ENCODE data around the gene CELF4. TPM values are rescaled to one million over a fixed set of nuclear protein-coding genes. Genes with fewer than 3 reads are reported as not detected.

CELF4 gene
- total and polyA plus RNA-seq, 10 of the 15 experiments (the other 5 are each of a cell fraction or from before 2014, with no cell fraction given) = 0.03 to 0.32 TPM; not detected in 8

GRCh38 chr18:37280701-37281393 is 284.8 kb downstream of the CELF4 start:
- FAIRE-seq (no peak), DNase-seq (ENCODE audit: low read depth, low spot score) (no peak), ATAC-seq (no peak)
- no TSS peak for BruUV-seq (replicated peaks)
- ChIA-PET RAD21 (ENCODE audit: unreplicated experiment) (no interaction called here), CTCF (no interaction called here), SMC1A (ENCODE audit: uncharacterized antibody, unreplicated experiment) (no interaction called here), POLR2A (no interaction called here)
- Histone ChIP-seq H3K4me1 (ENCODE audit: control insufficient read depth, insufficient read depth, low read length) (no peaks in the 10 kb centered on the region), H3K27ac (ENCODE audit: control insufficient read depth, insufficient read depth) (no peak overlapping the region), H3K9me3 (replicated peaks; ENCODE audit: control insufficient read depth, insufficient read depth, low read length) (no peaks in the 10 kb centered on the region), H3K27me3 (replicated peaks in 1 of 2; ENCODE audit: control insufficient read depth in 2 of 2, insufficient read depth in 2 of 2, low read length in 1 of 2) (no peaks in the 10 kb centered on the region), H2AFZ (ENCODE audit: control insufficient read depth, low read depth, low read length) (no peak overlapping the region), H3K79me2 (ENCODE audit: control insufficient read depth, insufficient read depth, low read length) (no peaks in the 10 kb centered on the region), H4K20me1 (ENCODE audit: control insufficient read depth, insufficient read depth) (no peaks in the 10 kb centered on the region), H3K9ac (ENCODE audit: control insufficient read depth, insufficient read depth, low read length) (no peak overlapping the region), H3K36me3 (ENCODE audit: control insufficient read depth in 2 of 2, insufficient read depth in 2 of 2, low read length in 1 of 2) (no peaks in the 10 kb centered on the region), H3K4me2 (ENCODE audit: control insufficient read depth, insufficient read depth) (no peak overlapping the region), H3K4me3 (no peak overlapping the region)
- TF ChIP-seq IKZF1 (conservative IDR thresholded peaks at IDR 0.05) = no peak
- no peak for TF ChIP-seq STAT1 (conservative IDR thresholded peaks at IDR 0.05)
- no peak for TF ChIP-seq TAF1 (IDR thresholded peaks at IDR 0.05; ENCODE audit: borderline replicate concordance, low read depth, low read length)
- intact Hi-C loops (cut with micrococcal nuclease; ENCODE audit: unreplicated experiment) = no loop called here
- 2% methylated on average over 11 of the region's 11 CpGs for WGBS (ENCODE audit: insufficient coverage, insufficient replicate concordance, low lambda C conversion rate, missing lambda C conversion rate)
- in situ Hi-C loops (cut with MboI) = no loop called here

GRCh38 chr18:37277804-37278203 is 287.8 kb downstream of the CELF4 start:
- Histone ChIP-seq H3K27ac (ENCODE audit: control insufficient read depth, insufficient read depth) (no peak overlapping the region), H3K9me3 (replicated peaks; ENCODE audit: control insufficient read depth, insufficient read depth, low read length) (no peaks in the 10 kb centered on the region; the same call in 2 of the 3 replicates), H3K4me2 (ENCODE audit: control insufficient read depth, insufficient read depth) (no peak overlapping the region), H4K20me1 (ENCODE audit: control insufficient read depth, insufficient read depth) (no peaks in the 10 kb centered on the region), H2AFZ (ENCODE audit: control insufficient read depth, low read depth, low read length) (no peak overlapping the region), H3K9ac (ENCODE audit: control insufficient read depth, insufficient read depth, low read length) (no peak overlapping the region), H3K4me3 (no peak overlapping the region), H3K27me3 (replicated peaks in 1 of 2; ENCODE audit: control insufficient read depth in 2 of 2, insufficient read depth in 2 of 2, low read length in 1 of 2) (no peaks in the 10 kb centered on the region; a peak in 2 of 4 replicates), H3K36me3 (ENCODE audit: control insufficient read depth in 2 of 2, insufficient read depth in 2 of 2, low read length in 1 of 2) (no peaks in the 10 kb centered on the region), H3K79me2 (ENCODE audit: control insufficient read depth, insufficient read depth, low read length) (no peaks in the 10 kb centered on the region), H3K4me1 (ENCODE audit: control insufficient read depth, insufficient read depth, low read length) (no peaks in the 10 kb centered on the region)
- intact Hi-C loops (cut with micrococcal nuclease; ENCODE audit: unreplicated experiment) = no loop called here
- CTCF ChIA-PET = no interaction called here
- WGBS (ENCODE audit: insufficient coverage, insufficient replicate concordance, low lambda C conversion rate, missing lambda C conversion rate) = 17% methylated on average over 10 of the region's 10 CpGs
- FAIRE-seq (no peak), DNase-seq (ENCODE audit: low read depth, low spot score) (no peak), ATAC-seq (no peak)
- POLR2A ChIA-PET = no interaction called here
- BruUV-seq (replicated peaks) = no TSS peak
- RAD21 ChIA-PET (ENCODE audit: unreplicated experiment) = no interaction called here
- SMC1A ChIA-PET (ENCODE audit: uncharacterized antibody, unreplicated experiment) = no interaction called here
- in situ Hi-C loops (cut with MboI) = no loop called here
- TF ChIP-seq ZBED1 (IDR thresholded peaks at IDR 0.05; ENCODE audit: borderline replicate concordance) = no peak
- TF ChIP-seq MYC (IDR thresholded peaks at IDR 0.05; ENCODE audit: insufficient read depth, insufficient read length, insufficient replicate concordance, low read length, severe bottlenecking) = no peak
- no peak for TF ChIP-seq ESRRA (IDR thresholded peaks at IDR 0.05; ENCODE audit: low read length)
- TF ChIP-seq SUPT20H (IDR thresholded peaks at IDR 0.05; ENCODE audit: borderline replicate concordance, control insufficient read depth, low read depth, low read length) = no peak
- TF ChIP-seq BMI1 (IDR thresholded peaks at IDR 0.05; ENCODE audit: borderline replicate concordance) = no peak
- no peak for TF ChIP-seq WRNIP1 (IDR thresholded peaks at IDR 0.05; ENCODE audit: borderline replicate concordance, low read depth, low read length)
- TF ChIP-seq ZBTB4 (CRISPR knock-in tag; IDR thresholded peaks at IDR 0.05) = no peak
- TF ChIP-seq SRF (IDR thresholded peaks at IDR 0.05; ENCODE audit: low read depth in 2 of 2, low read length in 2 of 2) = no peak
- no peak for TF ChIP-seq SMC3 (IDR thresholded peaks at IDR 0.05; ENCODE audit: borderline replicate concordance, low read length)
- TF ChIP-seq TARDBP (IDR thresholded peaks at IDR 0.05; ENCODE audit: borderline replicate concordance) = no peak

Measured in GM12878 (cell line).